ENCODE results near the gene SEMA4G.

The SEMA4G gene

GRCh38 chr10:100998991-100999741 is 29.9 kb downstream of the SEMA4G start (continued):
- TF ChIP-seq ZSCAN4 (tag by site-specific recombination; IDR thresholded peaks at IDR 0.05) (0 out of 2 replicates have a peak, but pooled peaks have one; percentile 8), SP2 (tag by site-specific recombination; IDR thresholded peaks at IDR 0.05) (peak; percentile 39), ZNF660 (tag by site-specific recombination; IDR thresholded peaks at IDR 0.05) (peak; percentile 88), ELK4 (IDR thresholded peaks at IDR 0.05; ENCODE audit: borderline replicate concordance, low read depth, low read length) (no peak), ZNF223 (tag by site-specific recombination; IDR thresholded peaks at IDR 0.05) (peak; percentile 57; the same call in 1 of the 2 replicates), ZNF221 (tag by site-specific recombination; IDR thresholded peaks at IDR 0.05; ENCODE audit: borderline replicate concordance) (no peak), ZNF596 (tag by site-specific recombination; IDR thresholded peaks at IDR 0.05) (no peak), ZNF391 (tag by site-specific recombination; IDR thresholded peaks at IDR 0.05; ENCODE audit: borderline replicate concordance, low read depth) (no peak), PRDM1 (tag by site-specific recombination; IDR thresholded peaks at IDR 0.05) (no peak), ZNF16 (tag by site-specific recombination; IDR thresholded peaks at IDR 0.05; ENCODE audit: low read depth) (no peak), MYNN (tag by site-specific recombination; IDR thresholded peaks at IDR 0.05; ENCODE audit: borderline replicate concordance) (no peak), ZNF76 (tag by site-specific recombination; IDR thresholded peaks at IDR 0.05; ENCODE audit: borderline replicate concordance, low read depth) (peak; percentile 24; the same call in 1 of the 2 replicates), GFI1B (tag by site-specific recombination; IDR thresholded peaks at IDR 0.05) (no peak), ZNF266 (tag by site-specific recombination; IDR thresholded peaks at IDR 0.05; ENCODE audit: low read depth) (no peak), HIC1 (tag by site-specific recombination; IDR thresholded peaks at IDR 0.05) (peak; percentile 94), ZIC2 (tag by site-specific recombination; IDR thresholded peaks at IDR 0.05) (peak; percentile 6; the same call in 1 of the 2 replicates), ZNF112 (tag by site-specific recombination; IDR thresholded peaks at IDR 0.05) (no peak), BCL11A (tag by site-specific recombination; IDR thresholded peaks at IDR 0.05; ENCODE audit: low read depth) (peak; percentile 79)

- H3K4me1 ChIP-seq (ENCODE audit: control insufficient read depth, insufficient read depth, low read length) = peaks cover 8% of the 10 kb centered on the region
- H3K36me3 ChIP-seq (ENCODE audit: control insufficient read depth in 2 of 2, insufficient read depth in 1 of 2, low read length in 2 of 2) = peaks cover 4 to 38% of the 10 kb centered on the region in 2 experiments; a peak in 2 of 3 replicates
- CTCF ChIA-PET = interaction anchor here (0.6 to 16.6 kb wide), 11 partner anchors 11 to 1628 kb away, joined by 3 to 274 read pairs (median 3); partner anchors contain the start of genes MRPL43, PDZD7, SFXN3 and TWNK
- POLR2A ChIA-PET = interaction anchor here (0.6 to 1.2 kb wide), 2 partner anchors 42 to 61 kb away, joined by 3 to 8 read pairs; no protein-coding TSS in a partner anchor
- TF ChIP-seq PATZ1 (tag by site-specific recombination; IDR thresholded peaks at IDR 0.05) (peak; percentile 34; the same call in 1 of the 2 replicates), ZNF394 (tag by site-specific recombination; IDR thresholded peaks at IDR 0.05; ENCODE audit: borderline replicate concordance) (no peak)
- peak within 1 kb of the TSS; percentile 57 for H3K4me3 ChIP-seq (ENCODE audit: low read depth, low read length)
- no peaks in the 10 kb centered on the region for H3K9me3 ChIP-seq (ENCODE audit: control insufficient read depth, insufficient read depth, low read depth, low read length)
- H3K27ac ChIP-seq (ENCODE audit: extremely low read depth, low read depth, low read length) = peak within 1 kb of the TSS; percentile 94
Measured at GRCh38 chr10:100999742-101000126, 30.4 kb downstream of the SEMA4G start, which contains the start of gene LZTS2. TSS of gene LZTS2 (plus strand) at chr10:100999808. CDS start at chr10:101002539, 2,731 bp downstream.

Measured in HEK293 (cell line).